ENCODE measurements around the gene F2R.

The F2R gene

DNA sequence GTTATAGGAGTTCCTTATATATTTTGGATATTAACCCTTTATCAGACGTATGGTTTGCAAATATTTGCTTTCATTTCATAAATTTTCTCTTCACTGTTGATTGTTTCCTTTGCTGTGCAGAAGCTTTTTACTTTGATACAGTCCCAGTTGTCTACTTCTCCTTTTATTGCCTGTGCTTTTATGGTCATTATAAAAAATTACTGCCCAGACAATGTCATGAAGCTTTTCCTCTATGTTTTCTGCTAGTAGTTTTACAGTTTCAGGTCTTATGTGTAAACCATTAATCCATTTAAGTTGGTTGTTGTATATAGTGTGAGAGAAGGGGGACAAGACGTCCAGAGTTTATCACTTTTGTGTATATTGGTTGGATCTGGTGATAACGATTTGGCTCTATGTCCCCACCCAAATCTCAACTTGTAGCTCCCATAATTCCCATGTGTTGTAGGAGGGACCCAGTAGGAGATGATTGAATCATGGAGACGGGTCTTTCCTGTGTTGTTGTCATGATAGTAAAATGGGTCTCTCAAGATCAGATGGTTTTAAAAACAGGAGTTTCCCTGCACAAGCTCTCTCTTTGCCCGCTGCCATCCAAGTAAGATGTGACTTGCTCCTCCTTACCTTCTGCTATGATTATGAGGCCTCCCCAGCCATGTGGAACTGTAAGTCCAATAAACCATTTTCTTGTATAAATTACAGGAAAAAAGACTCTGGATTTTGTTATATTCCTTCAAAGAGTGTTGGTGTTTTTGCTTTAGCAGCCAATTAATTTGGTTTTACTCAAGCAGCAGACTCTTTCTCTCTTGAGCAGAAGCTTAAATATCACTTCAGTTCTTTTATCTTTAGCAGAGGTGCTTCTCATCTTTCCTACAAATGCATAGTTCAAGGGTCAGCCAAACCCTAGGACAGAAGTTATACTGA, 13.7 kb downstream of the F2R start:
- no peak overlapping the region for H3K9ac ChIP-seq (ENCODE audit: low read length)
- H3K9me3 ChIP-seq (ENCODE audit: insufficient read depth, low read length), result peaks cover 13% of the 10 kb centered on the region; the same call in 1 of the 2 replicates
- H3K79me2 ChIP-seq (ENCODE audit: low read length), result no peaks in the 10 kb centered on the region
- no peak overlapping the region for H3K4me3 ChIP-seq (ENCODE audit: low read length)
- H3K27ac ChIP-seq (ENCODE audit: low read length), result no peak overlapping the region
- H2AFZ ChIP-seq (ENCODE audit: low read depth, low read length), result no peak overlapping the region
- H3K4me1 ChIP-seq (ENCODE audit: low read length), result peaks cover 27% of the 10 kb centered on the region
- peaks cover 13% of the 10 kb centered on the region for H3K36me3 ChIP-seq (replicated peaks; ENCODE audit: low read depth, low read length)
- no peak for TF ChIP-seq EZH2phosphoT487 (IDR thresholded peaks at IDR 0.05; ENCODE audit: low read depth)
- TF ChIP-seq, protein P1, sequence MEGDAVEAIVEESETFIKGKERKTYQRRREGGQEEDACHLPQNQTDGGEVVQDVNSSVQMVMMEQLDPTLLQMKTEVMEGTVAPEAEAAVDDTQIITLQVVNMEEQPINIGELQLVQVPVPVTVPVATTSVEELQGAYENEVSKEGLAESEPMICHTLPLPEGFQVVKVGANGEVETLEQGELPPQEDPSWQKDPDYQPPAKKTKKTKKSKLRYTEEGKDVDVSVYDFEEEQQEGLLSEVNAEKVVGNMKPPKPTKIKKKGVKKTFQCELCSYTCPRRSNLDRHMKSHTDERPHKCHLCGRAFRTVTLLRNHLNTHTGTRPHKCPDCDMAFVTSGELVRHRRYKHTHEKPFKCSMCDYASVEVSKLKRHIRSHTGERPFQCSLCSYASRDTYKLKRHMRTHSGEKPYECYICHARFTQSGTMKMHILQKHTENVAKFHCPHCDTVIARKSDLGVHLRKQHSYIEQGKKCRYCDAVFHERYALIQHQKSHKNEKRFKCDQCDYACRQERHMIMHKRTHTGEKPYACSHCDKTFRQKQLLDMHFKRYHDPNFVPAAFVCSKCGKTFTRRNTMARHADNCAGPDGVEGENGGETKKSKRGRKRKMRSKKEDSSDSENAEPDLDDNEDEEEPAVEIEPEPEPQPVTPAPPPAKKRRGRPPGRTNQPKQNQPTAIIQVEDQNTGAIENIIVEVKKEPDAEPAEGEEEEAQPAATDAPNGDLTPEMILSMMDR (IDR thresholded peaks at IDR 0.05; ENCODE audit: low read depth, low read length), result no peak
- H4K20me1 ChIP-seq (ENCODE audit: insufficient read depth, low read length), result no peaks in the 10 kb centered on the region
- no peak overlapping the region for H3K4me2 ChIP-seq (ENCODE audit: low read length)
- H3K27me3 ChIP-seq (ENCODE audit: low read depth, low read length), result no peaks in the 10 kb centered on the region

DNA sequence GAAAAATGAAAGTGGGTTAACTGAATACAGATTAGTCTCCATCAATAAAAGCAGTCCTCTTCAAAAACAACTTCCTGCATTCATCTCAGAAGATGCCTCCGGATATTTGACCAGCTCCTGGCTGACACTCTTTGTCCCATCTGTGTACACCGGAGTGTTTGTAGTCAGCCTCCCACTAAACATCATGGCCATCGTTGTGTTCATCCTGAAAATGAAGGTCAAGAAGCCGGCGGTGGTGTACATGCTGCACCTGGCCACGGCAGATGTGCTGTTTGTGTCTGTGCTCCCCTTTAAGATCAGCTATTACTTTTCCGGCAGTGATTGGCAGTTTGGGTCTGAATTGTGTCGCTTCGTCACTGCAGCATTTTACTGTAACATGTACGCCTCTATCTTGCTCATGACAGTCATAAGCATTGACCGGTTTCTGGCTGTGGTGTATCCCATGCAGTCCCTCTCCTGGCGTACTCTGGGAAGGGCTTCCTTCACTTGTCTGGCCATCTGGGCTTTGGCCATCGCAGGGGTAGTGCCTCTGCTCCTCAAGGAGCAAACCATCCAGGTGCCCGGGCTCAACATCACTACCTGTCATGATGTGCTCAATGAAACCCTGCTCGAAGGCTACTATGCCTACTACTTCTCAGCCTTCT, 16.6 kb downstream of the F2R start:
- peaks cover 13% of the 10 kb centered on the region for H3K36me3 ChIP-seq (replicated peaks; ENCODE audit: low read depth, low read length)
- no peaks in the 10 kb centered on the region for H3K27me3 ChIP-seq (ENCODE audit: low read depth, low read length)
- no peak for TF ChIP-seq EZH2phosphoT487 (IDR thresholded peaks at IDR 0.05; ENCODE audit: low read depth)
- TF ChIP-seq, protein P1 (IDR thresholded peaks at IDR 0.05; ENCODE audit: low read depth, low read length), result no peak
- H3K4me2 ChIP-seq (ENCODE audit: low read length), result peak overlapping the region; percentile 98
- peaks cover 50% of the 10 kb centered on the region for H3K4me1 ChIP-seq (ENCODE audit: low read length)
- no peaks in the 10 kb centered on the region for H3K79me2 ChIP-seq (ENCODE audit: low read length)
- peaks cover 13% of the 10 kb centered on the region; the same call in 1 of the 2 replicates for H3K9me3 ChIP-seq (ENCODE audit: insufficient read depth, low read length)
- H3K27ac ChIP-seq (ENCODE audit: low read length), result peak overlapping the region; percentile 98
- H3K9ac ChIP-seq (ENCODE audit: low read length), result peak overlapping the region; percentile 72
- H4K20me1 ChIP-seq (ENCODE audit: insufficient read depth, low read length), result no peaks in the 10 kb centered on the region
- H3K4me3 ChIP-seq (ENCODE audit: low read length), result peak overlapping the region; percentile 80
- peak overlapping the region; percentile 78 for H2AFZ ChIP-seq (ENCODE audit: low read depth, low read length)

DNA sequence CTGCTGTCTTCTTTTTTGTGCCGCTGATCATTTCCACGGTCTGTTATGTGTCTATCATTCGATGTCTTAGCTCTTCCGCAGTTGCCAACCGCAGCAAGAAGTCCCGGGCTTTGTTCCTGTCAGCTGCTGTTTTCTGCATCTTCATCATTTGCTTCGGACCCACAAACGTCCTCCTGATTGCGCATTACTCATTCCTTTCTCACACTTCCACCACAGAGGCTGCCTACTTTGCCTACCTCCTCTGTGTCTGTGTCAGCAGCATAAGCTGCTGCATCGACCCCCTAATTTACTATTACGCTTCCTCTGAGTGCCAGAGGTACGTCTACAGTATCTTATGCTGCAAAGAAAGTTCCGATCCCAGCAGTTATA, 17.1 kb downstream of the F2R start:
- H3K9me3 ChIP-seq (ENCODE audit: insufficient read depth, low read length), result peaks cover 13% of the 10 kb centered on the region; the same call in 1 of the 2 replicates
- H3K27ac ChIP-seq (ENCODE audit: low read length), result peak overlapping the region; percentile 98
- no peaks in the 10 kb centered on the region for H3K79me2 ChIP-seq (ENCODE audit: low read length)
- H3K4me2 ChIP-seq (ENCODE audit: low read length), result peak overlapping the region; percentile 98
- H3K9ac ChIP-seq (ENCODE audit: low read length), result peak overlapping the region; percentile 72
- H4K20me1 ChIP-seq (ENCODE audit: insufficient read depth, low read length), result no peaks in the 10 kb centered on the region
- H3K4me3 ChIP-seq (ENCODE audit: low read length), result peak overlapping the region; percentile 80
- TF ChIP-seq, protein P1 (IDR thresholded peaks at IDR 0.05; ENCODE audit: low read depth, low read length), result no peak
- TF ChIP-seq EZH2phosphoT487 (IDR thresholded peaks at IDR 0.05; ENCODE audit: low read depth), result no peak
- H2AFZ ChIP-seq (ENCODE audit: low read depth, low read length), result peak overlapping the region; percentile 78; the same call in 1 of the 2 replicates
- peaks cover 13% of the 10 kb centered on the region for H3K36me3 ChIP-seq (replicated peaks; ENCODE audit: low read depth, low read length)
- H3K27me3 ChIP-seq (ENCODE audit: low read depth, low read length), result no peaks in the 10 kb centered on the region
- H3K4me1 ChIP-seq (ENCODE audit: low read length), result peaks cover 55% of the 10 kb centered on the region

Measured in OCI-LY3 (cell line).